T-helper 22 cell (primary cell): ENCODE data around the gene MED15.
"Not testable (repeated sequence)": the region's sequence is repeated elsewhere in the genome, so short reads cannot be mapped to it uniquely, and the experiment has no call there.

ENCODE experiments used
- DNase-seq: peaks from one replicate; pipeline ENCODE4 v3.0.0-alpha.2; 2020; ENCODE audit warnings: low read depth

MED15 gene

GRCh38 chr22:20532256-20532993 is 25.0 kb downstream of the MED15 start:
- no peak for DNase-seq

GRCh38 chr22:20533095-20533878 is 25.9 kb downstream of the MED15 start:
- no peak for DNase-seq

- no peak for DNase-seq
Measured at GRCh38 chr22:20533879-20534265, 26.5 kb downstream of the MED15 start.

- no peak for DNase-seq
Measured at GRCh38 chr22:20536590-20537324, 29.3 kb downstream of the MED15 start.

- DNase-seq: no peak
Measured at GRCh38 chr22:20537325-20537756, 29.9 kb downstream of the MED15 start.

GRCh38 chr22:20537983-20538382 is 30.6 kb downstream of the MED15 start:
- DNase-seq: no peak

- not testable (repeated sequence) for DNase-seq
Measured at GRCh38 chr22:20538875-20539274, 31.5 kb downstream of the MED15 start.

- DNase-seq: no peak
Measured at GRCh38 chr22:20542055-20542454, 34.6 kb downstream of the MED15 start.

GRCh38 chr22:20542736-20543135 is 35.3 kb downstream of the MED15 start:
- DNase-seq: no peak

GRCh38 chr22:20545318-20545634 is 37.9 kb downstream of the MED15 start:
- DNase-seq: not testable (repeated sequence)

- DNase-seq: no peak
Measured at GRCh38 chr22:20545681-20546521, 38.5 kb downstream of the MED15 start.

GRCh38 chr22:20546541-20546950 is 39.1 kb downstream of the MED15 start:
- DNase-seq: no peak

- DNase-seq: no peak
Measured at GRCh38 chr22:20547029-20547428, 39.6 kb downstream of the MED15 start.

GRCh38 chr22:20548806-20549205 is 41.4 kb downstream of the MED15 start:
- no peak for DNase-seq

- peak; percentile 61 for DNase-seq
Measured at GRCh38 chr22:20549232-20549841, 41.9 kb downstream of the MED15 start.

- DNase-seq: no peak
Measured at GRCh38 chr22:20550057-20550817, 42.8 kb downstream of the MED15 start.

GRCh38 chr22:20550851-20551744 is 43.7 kb downstream of the MED15 start:
- DNase-seq: peak; percentile 56

GRCh38 chr22:20551805-20552442 is 44.5 kb downstream of the MED15 start:
- no peak for DNase-seq
